Parietal lobe (tissue), 2 donors: Measurements from ENCODE around the gene RASSF7. TPM values are rescaled to one million over a fixed set of nuclear protein-coding genes. Genes with fewer than 3 reads are reported as not detected.

Experiments used
- small RNA-seq: library from RNA; depleted of rRNA; stranded (forward); fragments of <200 nt; gene quantifications from one replicate; pipeline ENCODE3, GENCODE V24; 2014; ENCODE audit warnings: low replicate concordance
- total RNA-seq: library from RNA; depleted of rRNA; stranded (reverse); fragments of >200 nt; gene quantifications from one replicate; pipeline ENCODE4 v1.2.3, GENCODE V29; 2014

RASSF7 gene
- 4.4 TPM for total RNA-seq

GRCh38 chr11:560305-561147 is at the start of gene RASSF7, which contains the start of gene LMNTD2:
Gene RASSF7, plus strand, starts transcription at chr11:560970. Its CDS starts 799 bp downstream, at chr11:561769.
Gene LMNTD2, minus strand, starts transcription at chr11:560738. Its CDS starts 22 bp downstream, at chr11:560716.

GRCh38 chr11:535519-536454 is 25.0 kb upstream of the RASSF7 start, which contains the start of gene HRAS:
Gene HRAS, minus strand, starts transcription at chr11:535576.

GRCh38 chr11:536841-537621 is 23.7 kb upstream of the RASSF7 start, which contains the start of gene LRRC56:
Gene LRRC56, plus strand, starts transcription at chr11:537527. Its CDS starts 3,158 bp downstream, at chr11:540685.

GRCh38 chr11:575996-576768 is 15.4 kb downstream of the RASSF7 start, which contains the start of gene PHRF1:
Gene PHRF1, plus strand, starts transcription at chr11:576470. Its CDS starts 5,043 bp downstream, at chr11:581513.

Small RNA genes within 50 kb of the gene (small RNA-seq; reads per million reads assigned to genes)
- gene MIR210, result 2.4 reads per million, percentile 82 among the genes with 10 or more reads in this experiment

Other genes starting within 250 kb of the RASSF7 start
- gene IFITM1, start 246.9 kb upstream of the RASSF7 start, total RNA-seq, result 1.3 TPM
- gene IFITM3, start 240.1 kb upstream of the RASSF7 start, total RNA-seq, result 4.1 TPM
- gene B4GALNT4, start 191.5 kb upstream of the RASSF7 start, total RNA-seq, result 163 TPM
- not detected for gene PKP3, start 166.8 kb upstream of the RASSF7 start, total RNA-seq
- gene SIGIRR, start 146.0 kb upstream of the RASSF7 start, total RNA-seq, result 6.6 TPM
- gene ANO9, start 119.0 kb upstream of the RASSF7 start, total RNA-seq, result not detected
- gene PTDSS2, start 110.7 kb upstream of the RASSF7 start, total RNA-seq, result 46.3 TPM
- gene RNH1, start 53.7 kb upstream of the RASSF7 start, total RNA-seq, result 44.4 TPM
- gene HRAS, start 25.4 kb upstream of the RASSF7 start, total RNA-seq, result 32.6 TPM
- 1.9 TPM for gene LRRC56, start 23.4 kb upstream of the RASSF7 start, total RNA-seq
- gene LMNTD2, start 232 bp upstream of the RASSF7 start, total RNA-seq, result not detected
- 42.6 TPM for gene PHRF1, start 15.5 kb downstream of the RASSF7 start, total RNA-seq
- 4.1 TPM for gene IRF7, start 55.0 kb downstream of the RASSF7 start, total RNA-seq
- not detected for gene CDHR5, start 64.0 kb downstream of the RASSF7 start, total RNA-seq
- not detected for gene SCT, start 66.2 kb downstream of the RASSF7 start, total RNA-seq
- gene DRD4, start 76.3 kb downstream of the RASSF7 start, total RNA-seq, result 0.31 TPM
- 80.8 TPM for gene DEAF1, start 134.3 kb downstream of the RASSF7 start, total RNA-seq
- 14.7 TPM for gene TMEM80, start 134.8 kb downstream of the RASSF7 start, total RNA-seq
- gene EPS8L2, start 145.3 kb downstream of the RASSF7 start, total RNA-seq, result not detected
- gene TALDO1, start 186.5 kb downstream of the RASSF7 start, total RNA-seq, result 70.1 TPM
- gene GATD1, start 216.5 kb downstream of the RASSF7 start, total RNA-seq, result 37.6 TPM
- 11.3 TPM for gene CEND1, start 229.1 kb downstream of the RASSF7 start, total RNA-seq
- 28.8 TPM for gene SLC25A22, start 237.3 kb downstream of the RASSF7 start, total RNA-seq
- gene PIDD1, start 244.3 kb downstream of the RASSF7 start, total RNA-seq, result 10.0 TPM
- gene RPLP2, start 249.0 kb downstream of the RASSF7 start, total RNA-seq, result 376 TPM